Keratinocyte (primary cell): ENCODE data around the gene U2SURP.
"Not testable (repeated sequence)": the region's sequence is repeated elsewhere in the genome, so short reads cannot be mapped to it uniquely, and the experiment has no call there.

ENCODE experiments used
- EZH2 ChIP-seq: IDR thresholded peaks from one replicate; pipeline ENCODE4 v1.6.1; 2012; ENCODE audit warnings: inconsistent platforms, mild to moderate bottlenecking, low read length, moderate library complexity
- TF ChIP-seq, protein P1 (sequence below), 3 experiments: IDR thresholded peaks in 1 of 3; conservative IDR thresholded peaks in 1 of 3; optimal IDR thresholded peaks in 1 of 3; 2 replicates in 2 of 3; 3 replicates in 1 of 3; pipeline versions ENCODE3 to v1.5.1; 2011; ENCODE audit warnings: low read length in 3 of 3, mild to moderate bottlenecking in 3 of 3, moderate library complexity in 2 of 3, control low read depth in 1 of 3, inconsistent platforms in 1 of 3; ENCODE audit not compliant: insufficient read depth in 2 of 3; ENCODE audit errors: extremely low read depth in 1 of 3

DNA sequence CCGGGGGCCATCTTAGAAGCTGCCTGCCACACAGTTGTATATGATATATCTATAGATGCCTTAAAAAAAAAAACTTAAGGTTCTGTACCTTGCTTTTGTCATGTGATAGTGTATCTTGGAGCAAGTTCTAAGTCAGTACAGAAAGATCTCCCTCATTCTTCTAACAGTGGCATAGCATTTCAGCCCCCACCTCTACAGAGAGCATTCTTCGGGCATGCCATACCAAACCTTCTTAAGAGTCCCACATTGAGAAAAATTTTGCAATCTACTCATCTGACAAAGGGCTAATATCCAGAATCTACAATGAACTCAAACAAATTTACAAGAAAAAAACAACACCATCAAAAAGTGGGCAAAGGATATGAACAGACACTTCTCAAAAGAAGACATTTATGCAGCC, 13.1 kb upstream of the U2SURP start:
- not testable (repeated sequence) for TF ChIP-seq EZH2
- TF ChIP-seq, protein P1, sequence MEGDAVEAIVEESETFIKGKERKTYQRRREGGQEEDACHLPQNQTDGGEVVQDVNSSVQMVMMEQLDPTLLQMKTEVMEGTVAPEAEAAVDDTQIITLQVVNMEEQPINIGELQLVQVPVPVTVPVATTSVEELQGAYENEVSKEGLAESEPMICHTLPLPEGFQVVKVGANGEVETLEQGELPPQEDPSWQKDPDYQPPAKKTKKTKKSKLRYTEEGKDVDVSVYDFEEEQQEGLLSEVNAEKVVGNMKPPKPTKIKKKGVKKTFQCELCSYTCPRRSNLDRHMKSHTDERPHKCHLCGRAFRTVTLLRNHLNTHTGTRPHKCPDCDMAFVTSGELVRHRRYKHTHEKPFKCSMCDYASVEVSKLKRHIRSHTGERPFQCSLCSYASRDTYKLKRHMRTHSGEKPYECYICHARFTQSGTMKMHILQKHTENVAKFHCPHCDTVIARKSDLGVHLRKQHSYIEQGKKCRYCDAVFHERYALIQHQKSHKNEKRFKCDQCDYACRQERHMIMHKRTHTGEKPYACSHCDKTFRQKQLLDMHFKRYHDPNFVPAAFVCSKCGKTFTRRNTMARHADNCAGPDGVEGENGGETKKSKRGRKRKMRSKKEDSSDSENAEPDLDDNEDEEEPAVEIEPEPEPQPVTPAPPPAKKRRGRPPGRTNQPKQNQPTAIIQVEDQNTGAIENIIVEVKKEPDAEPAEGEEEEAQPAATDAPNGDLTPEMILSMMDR (optimal IDR thresholded peaks at IDR 0.05 in 1 of 3, IDR thresholded peaks at IDR 0.05 in 1 of 3, conservative IDR thresholded peaks at IDR 0.05 in 1 of 3; ENCODE audit: extremely low read depth in 1 of 3, insufficient read depth in 2 of 3, low read length in 3 of 3): not testable (repeated sequence)
